Spleen (tissue), 11 donors: ENCODE results near the gene NLGN4X. TPM values are rescaled to one million over a fixed set of nuclear protein-coding genes. Genes with fewer than 3 reads are reported as not detected.
"Not testable (repeated sequence)": the region's sequence is repeated elsewhere in the genome, so short reads cannot be mapped to it uniquely, and the experiment has no call there.

Experiments used
- DNase-seq: peaks from one replicate; pipeline ENCODE4 v3.0.0-alpha.2; 2020
- H3K27ac ChIP-seq, 8 donors: fragments of 200-600 bp; sonication (generic) in 7 of 8; 1 replicate in 4 of 8; 2 replicates in 4 of 8; pipeline versions ENCODE4 v1.5.0 to v1.8.0; 2016 to 2021; ENCODE audit warnings: inconsistent platforms in 4 of 8, mild to moderate bottlenecking in 4 of 8, moderate library complexity in 1 of 8
- H3K27me3 ChIP-seq, 7 donors: fragments of 200-600 bp; sonication (generic) in 6 of 7; replicated peaks in 1 of 7; 1 replicate in 4 of 7; 2 replicates in 3 of 7; pipeline versions ENCODE4 v1.5.0 to v1.8.0; 2016 to 2021; ENCODE audit warnings: inconsistent platforms in 3 of 7, mild to moderate bottlenecking in 1 of 7
- H3K36me3 ChIP-seq, 6 donors: fragments of 200-600 bp; sonication (generic) in 5 of 6; 1 replicate in 4 of 6; 2 replicates in 2 of 6; pipeline versions ENCODE4 v1.5.0 to v1.8.0; 2016 to 2021; ENCODE audit warnings: inconsistent platforms in 2 of 6
- H3K4me1 ChIP-seq, 6 donors: fragments of 200-600 bp; sonication (generic) in 5 of 6; 1 replicate in 3 of 6; 2 replicates in 3 of 6; pipeline versions ENCODE4 v1.5.0 to v1.8.0; 2016 to 2021; ENCODE audit warnings: inconsistent platforms in 3 of 6
- H3K4me3 ChIP-seq, 8 donors: fragments of 200-600 bp; sonication (generic) in 7 of 8; 1 replicate in 4 of 8; 2 replicates in 4 of 8; pipeline versions ENCODE4 v1.5.0 to v1.8.0; 2016 to 2021; ENCODE audit warnings: inconsistent platforms in 4 of 8, mild to moderate bottlenecking in 4 of 8, moderate library complexity in 2 of 8
- H3K9me3 ChIP-seq, 8 donors: fragments of 200-600 bp; sonication (generic) in 7 of 8; 1 replicate in 4 of 8; 2 replicates in 4 of 8; pipeline versions ENCODE4 v1.5.0 to v1.8.0; 2016 to 2021; ENCODE audit warnings: inconsistent platforms in 4 of 8
- POLR2A ChIP-seq, 3 donors: fragments of 450-650 bp; IDR thresholded peaks; one replicate each; pipeline ENCODE4 v1.5.1; 2017; ENCODE audit warnings: antibody characterized with exemption in 3 of 3, mild to moderate bottlenecking in 1 of 3
- POLR2AphosphoS5 ChIP-seq, 3 donors: sonication (generic); formaldehyde crosslinking; IDR thresholded peaks; one replicate each; pipeline ENCODE4 v1.5.1; 2017; ENCODE audit warnings: antibody characterized with exemption in 3 of 3
- WGBS, 5 donors: extraction: QIAGEN DNeasy Blood & Tissue Kit in 3 of 5; methylation state at CpG; one replicate each; pipeline versions ENCODE4 v1.1.5 to v1.1.7; 2013 to 2018; 5-methylcytosine and 5-hydroxymethylcytosine counted together
- intact Hi-C: fragments of 100-400 bp; cut with DNase I; formaldehyde crosslinking; loops from one replicate; pipeline ENCODE4 v1.15.0; 2023; ENCODE audit warnings: low total_unique reads
- polyA plus RNA-seq, 3 donors: library from polyadenylated mRNA; stranded (reverse); fragments of 200-250 nt; gene quantifications; one replicate each; pipeline ENCODE4 v1.2.1, GENCODE V29; 2013
- total RNA-seq, 7 donors: library from RNA; depleted of rRNA in 3 of 7; stranded (reverse); fragments of >200 nt in 3 of 7; fragmentation: NEBNext Ultra II Directional in 4 of 7; extraction: Animal tissue kit (Norgen Biotek cat#: 25700) in 4 of 7; gene quantifications; one replicate each; pipeline versions ENCODE4 v1.1.0 to v1.2.1, GENCODE V29; 2016 to 2021
- TF ChIP-seq, protein P1 (sequence below), 11 experiments: fragments of 200-600 bp in 7 of 11; fragments of 450-650 bp in 4 of 11; sonication (generic) in 4 of 11; IDR thresholded peaks in 8 of 11; conservative IDR thresholded peaks in 3 of 11; 1 replicate in 7 of 11; 2 replicates in 4 of 11; pipeline versions ENCODE4 v1.4.0 to v1.8.0; 2016 to 2021; ENCODE audit warnings: antibody characterized with exemption in 11 of 11, inconsistent platforms in 4 of 11, mild to moderate bottlenecking in 1 of 11
- donor health status: healthy with polysubstance abuse.
- donor health status: DM: no; HTN: no; CAD: no; lungs with moderate emphysema.
- donor health status: DM: no; HTN: no; CAD: no.
- donor health status: Bipolar disorder and iron deficiency.
- donor health status: healthy.
- donor health status: DM: no; HTN: no; CAD: no.
- donor health status: DM: yes; HTN: yes; CAD: no.

Gene NLGN4X
- total and polyA plus RNA-seq, 10 donors, result 0.68 to 16.1 (median 5.6) TPM

GRCh38 chrX:5915783-5916182, 312.9 kb downstream of the NLGN4X start:
- no peaks in the 10 kb centered on the region for H3K27me3 ChIP-seq
- TF ChIP-seq POLR2AphosphoS5 (IDR thresholded peaks at IDR 0.05) (no peak), POLR2A (IDR thresholded peaks at IDR 0.05) (no peak)
- TF ChIP-seq, protein P1, sequence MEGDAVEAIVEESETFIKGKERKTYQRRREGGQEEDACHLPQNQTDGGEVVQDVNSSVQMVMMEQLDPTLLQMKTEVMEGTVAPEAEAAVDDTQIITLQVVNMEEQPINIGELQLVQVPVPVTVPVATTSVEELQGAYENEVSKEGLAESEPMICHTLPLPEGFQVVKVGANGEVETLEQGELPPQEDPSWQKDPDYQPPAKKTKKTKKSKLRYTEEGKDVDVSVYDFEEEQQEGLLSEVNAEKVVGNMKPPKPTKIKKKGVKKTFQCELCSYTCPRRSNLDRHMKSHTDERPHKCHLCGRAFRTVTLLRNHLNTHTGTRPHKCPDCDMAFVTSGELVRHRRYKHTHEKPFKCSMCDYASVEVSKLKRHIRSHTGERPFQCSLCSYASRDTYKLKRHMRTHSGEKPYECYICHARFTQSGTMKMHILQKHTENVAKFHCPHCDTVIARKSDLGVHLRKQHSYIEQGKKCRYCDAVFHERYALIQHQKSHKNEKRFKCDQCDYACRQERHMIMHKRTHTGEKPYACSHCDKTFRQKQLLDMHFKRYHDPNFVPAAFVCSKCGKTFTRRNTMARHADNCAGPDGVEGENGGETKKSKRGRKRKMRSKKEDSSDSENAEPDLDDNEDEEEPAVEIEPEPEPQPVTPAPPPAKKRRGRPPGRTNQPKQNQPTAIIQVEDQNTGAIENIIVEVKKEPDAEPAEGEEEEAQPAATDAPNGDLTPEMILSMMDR (IDR thresholded peaks at IDR 0.05 in 8 of 11, conservative IDR thresholded peaks at IDR 0.05 in 3 of 11), result no peak
- H3K9me3 ChIP-seq, result peaks cover 0 to 14% (median 2%) of the 10 kb centered on the region in 8 donors
- 45 to 80% (median 55%) methylated on average over 1 of the region's 1 CpG for WGBS, 5 donors
- no peak overlapping the region for H3K27ac ChIP-seq
- H3K4me1 ChIP-seq, result no peaks in the 10 kb centered on the region
- no peaks in the 10 kb centered on the region for H3K36me3 ChIP-seq
- DNase-seq, result no peak
- no peak overlapping the region for H3K4me3 ChIP-seq
- intact Hi-C loops, result no loop called here

- Histone ChIP-seq H3K9me3 (peaks cover 0 to 5% (median 1%) of the 10 kb centered on the region in 8 donors), H3K36me3 (peaks cover 0 to 8% (median 0%) of the 10 kb centered on the region in 6 donors), H3K27me3 (no peaks in the 10 kb centered on the region), H3K27ac (no peak overlapping the region), H3K4me3 (no peak overlapping the region), H3K4me1 (no peaks in the 10 kb centered on the region)
- intact Hi-C loops, result no loop called here
- 61 to 73% (median 65%) methylated on average over 3 to 6 of the region's 6 CpGs for WGBS, 5 donors
- TF ChIP-seq POLR2AphosphoS5 (IDR thresholded peaks at IDR 0.05), result no peak
- TF ChIP-seq, protein P1 (IDR thresholded peaks at IDR 0.05 in 8 of 11, conservative IDR thresholded peaks at IDR 0.05 in 3 of 11), result no peak
- no peak for TF ChIP-seq POLR2A (IDR thresholded peaks at IDR 0.05)
- no peak for DNase-seq
These were observed 321.5 kb downstream of the NLGN4X start for GRCh38 chrX:5907207-5907606.

DNA sequence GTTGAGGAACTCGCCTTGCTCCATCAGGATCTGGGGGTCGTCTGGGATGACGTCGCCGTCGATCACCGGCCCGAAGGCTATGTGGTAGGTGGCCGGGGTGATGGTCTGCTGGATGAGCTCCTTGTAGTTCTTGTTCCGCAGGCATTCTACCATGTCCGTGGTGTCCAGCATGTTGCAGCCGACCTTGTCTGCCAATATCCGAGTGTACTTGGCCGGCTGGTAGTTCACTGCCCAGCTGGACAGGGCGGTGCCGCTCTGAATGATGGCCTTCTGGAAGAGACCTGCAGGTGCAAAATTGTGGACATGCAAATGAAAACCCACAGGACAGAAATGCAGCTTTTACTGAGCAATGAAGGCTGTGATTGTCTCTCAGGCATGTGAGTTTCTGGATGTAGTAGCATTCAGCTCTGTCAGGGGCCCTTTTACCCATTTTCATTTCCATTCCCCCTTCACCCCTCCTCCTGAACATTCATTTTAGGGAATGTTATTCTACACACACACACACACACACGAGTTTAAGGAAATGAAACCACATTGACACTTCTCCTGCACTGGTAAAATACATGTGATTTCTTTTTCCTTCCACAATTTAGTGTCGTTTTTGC, 325.0 kb downstream of the NLGN4X start:
- H3K4me1 ChIP-seq, DNase-seq, H3K36me3 ChIP-seq, H3K9me3 ChIP-seq, intact Hi-C loops, H3K27me3 ChIP-seq, H3K27ac ChIP-seq, H3K4me3 ChIP-seq: not testable (repeated sequence)
- 18 to 91% (median 85%) methylated on average over 2 to 18 of the region's 18 CpGs for WGBS, 5 donors

DNA sequence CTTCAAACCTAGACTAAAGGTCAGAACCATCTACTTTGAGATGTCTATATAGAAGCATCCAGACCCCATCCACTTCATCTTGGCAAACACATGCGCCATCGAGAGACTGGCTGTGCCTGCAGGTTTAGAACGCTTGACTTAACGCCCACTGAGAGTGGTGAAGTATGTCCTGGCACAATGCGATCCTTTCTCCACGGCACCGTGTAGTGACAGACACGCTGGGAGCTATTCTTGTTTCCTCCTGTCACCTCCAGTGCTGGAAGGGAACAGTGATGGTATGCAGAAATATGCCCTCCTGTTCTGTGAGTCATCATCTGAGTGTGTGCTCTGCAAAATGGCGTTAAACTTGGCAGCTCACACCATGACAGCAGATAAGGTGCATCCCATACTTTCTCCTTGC, 330.2 kb downstream of the NLGN4X start:
- no peaks in the 10 kb centered on the region for H3K9me3 ChIP-seq
- H3K4me1 ChIP-seq, result no peaks in the 10 kb centered on the region
- no peak for DNase-seq
- no peaks in the 10 kb centered on the region for H3K27me3 ChIP-seq
- 90 to 96% (median 92%) methylated on average over 8 to 9 of the region's 9 CpGs for WGBS, 5 donors
- intact Hi-C loops, result no loop called here
- H3K27ac ChIP-seq, result no peak overlapping the region
- TF ChIP-seq, protein P1 (IDR thresholded peaks at IDR 0.05 in 8 of 11, conservative IDR thresholded peaks at IDR 0.05 in 3 of 11), result no peak
- TF ChIP-seq POLR2A (IDR thresholded peaks at IDR 0.05), result no peak
- TF ChIP-seq POLR2AphosphoS5 (IDR thresholded peaks at IDR 0.05), result no peak
- H3K36me3 ChIP-seq, result peaks cover 0 to 9% (median 0%) of the 10 kb centered on the region in 6 donors
- no peak overlapping the region for H3K4me3 ChIP-seq
